Activated naive CD4-positive, alpha-beta T cell treated with anti-CD3 and anti-CD28 coated beads, Interleukin-2, amount 50 U/mL, for 72 hours (primary cell): ENCODE results near the gene PRRG4. TPM values are rescaled to one million over a fixed set of nuclear protein-coding genes. Genes with fewer than 3 reads are reported as not detected.
A peak's percentile ranks its signal among the peaks of the same experiment; 100 is the strongest.
"Not testable (repeated sequence)": the region's sequence is repeated elsewhere in the genome, so short reads cannot be mapped to it uniquely, and the experiment has no call there.

ENCODE experiments used
- ATAC-seq, 2 donors: fragments of 150-1000 bp; cut with Tn5 transposase; 2 replicates each; pipeline ENCODE4 v1.10.0; 2021; ENCODE audit warnings: mild to moderate bottlenecking in 2 of 2, moderate library complexity in 2 of 2
- DNase-seq, 2 donors: peaks; one replicate each; pipeline ENCODE4 v3.0.0; 2021 to 2022; ENCODE audit warnings: low spot score in 2 of 2
- H3K27ac Mint-ChIP-seq, 2 donors: one replicate each; pipeline ENCODE4 v1.8.0; 2022; ENCODE audit warnings: mild to moderate bottlenecking in 2 of 2, mixed read lengths in 2 of 2
- H3K36me3 Mint-ChIP-seq, 2 donors: one replicate each; pipeline ENCODE4 v1.8.0; 2022; ENCODE audit warnings: mixed read lengths in 2 of 2
- H3K9me3 Mint-ChIP-seq, 2 donors: one replicate each; pipeline ENCODE4 v1.8.0; 2022; ENCODE audit warnings: mixed read lengths in 2 of 2
- total RNA-seq, 2 donors: library from RNA; stranded (reverse); gene quantifications; one replicate each; pipeline ENCODE4 v1.2.3, GENCODE V29; 2022

The PRRG4 gene
- total RNA-seq = under 1 TPM; 0.32 to 0.39 TPM

DNA sequence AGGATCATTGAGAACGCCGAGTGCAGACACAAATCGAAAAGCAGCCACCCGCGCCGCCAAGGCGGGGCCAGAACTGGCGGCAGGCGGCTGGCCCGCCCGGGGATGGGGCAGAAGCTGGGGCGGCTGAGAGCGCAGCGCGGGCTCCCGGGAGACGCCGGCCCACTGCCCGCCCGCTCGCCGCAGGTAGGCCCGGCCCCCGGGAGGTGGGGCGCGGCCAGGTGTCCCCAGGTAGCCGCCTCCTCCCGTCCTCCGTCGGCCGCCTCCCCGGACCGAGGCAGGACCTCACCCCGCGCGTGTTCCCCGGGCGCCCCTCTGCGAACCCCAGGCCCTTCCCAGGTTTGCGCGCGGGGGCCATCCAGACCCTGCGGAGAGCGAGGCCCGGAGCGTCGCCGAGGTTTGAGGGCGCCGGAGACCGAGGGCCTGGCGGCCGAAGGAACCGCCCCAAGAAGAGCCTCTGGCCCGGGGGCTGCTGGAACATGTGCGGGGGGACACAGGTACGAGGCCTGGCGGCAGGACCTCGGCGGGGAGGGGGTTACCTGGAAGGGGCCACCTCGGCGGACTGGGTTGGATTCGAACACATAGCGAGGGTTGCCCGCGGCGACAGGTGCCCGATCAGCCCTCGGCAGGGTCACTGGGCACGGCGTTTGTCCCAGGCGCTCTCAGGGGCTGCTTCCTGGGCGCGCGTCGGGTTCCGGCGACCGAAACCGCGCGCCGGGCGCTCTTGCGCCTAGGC, at the start of gene PRRG4:
Gene PRRG4 (plus strand): TSS at position 248 of the 733 bp plus-strand sequence. CDS start 603 bp downstream, outside the sequence.
- peak within 1 kb of the TSS; percentile 74 to 91 for H3K27ac Mint-ChIP-seq
- H3K36me3 Mint-ChIP-seq = no peaks in the 10 kb centered on the region
- no peaks in the 10 kb centered on the region for H3K9me3 Mint-ChIP-seq
- DNase-seq (peak; percentile 60 to 70), ATAC-seq (peak; percentile 84 to 92)

- not testable (repeated sequence) for ATAC-seq, H3K36me3 Mint-ChIP-seq, H3K27ac Mint-ChIP-seq, H3K9me3 Mint-ChIP-seq, DNase-seq
These were observed 48.9 kb upstream of the PRRG4 start for GRCh38 chr11:32780839-32781238.

DNA sequence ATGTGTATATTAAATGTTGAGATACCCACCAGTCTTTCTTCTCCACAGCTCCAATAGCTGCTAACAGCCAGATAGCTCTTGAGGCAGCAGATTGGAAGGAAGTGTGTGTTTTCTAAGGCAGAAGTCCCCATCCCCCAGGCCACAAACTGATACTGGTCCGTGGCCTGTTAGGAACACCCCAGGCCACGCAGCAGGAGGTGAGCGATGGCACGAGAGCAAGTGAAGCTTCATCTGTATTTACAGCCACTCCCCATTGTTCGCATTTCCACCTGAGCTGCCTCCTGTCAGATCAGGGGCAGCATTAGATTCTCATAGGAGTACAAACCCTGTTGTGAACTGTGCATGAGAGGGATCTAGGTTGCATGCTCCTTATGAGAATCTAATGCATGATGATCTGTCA, 48.0 kb upstream of the PRRG4 start:
- ATAC-seq = no peak
- no peak for DNase-seq
- Mint-ChIP-seq H3K27ac (no peak overlapping the region), H3K9me3 (no peaks in the 10 kb centered on the region), H3K36me3 (no peaks in the 10 kb centered on the region)

GRCh38 chr11:32785262-32785661, 44.5 kb upstream of the PRRG4 start:
- no peaks in the 10 kb centered on the region for H3K36me3 Mint-ChIP-seq
- no peaks in the 10 kb centered on the region for H3K9me3 Mint-ChIP-seq
- ATAC-seq = no peak

GRCh38 chr11:32786811-32787210, 42.9 kb upstream of the PRRG4 start:
- H3K36me3 Mint-ChIP-seq = no peaks in the 10 kb centered on the region
- no peak for DNase-seq
- no peak for ATAC-seq
- H3K27ac Mint-ChIP-seq = no peak overlapping the region
- H3K9me3 Mint-ChIP-seq = no peaks in the 10 kb centered on the region

More at GRCh38 chr11:32785262-32785661, 44.5 kb upstream of the PRRG4 start:
- no peak overlapping the region for H3K27ac Mint-ChIP-seq
- DNase-seq = no peak

- ATAC-seq = no peak
- no peaks in the 10 kb centered on the region for H3K36me3 Mint-ChIP-seq
- H3K27ac Mint-ChIP-seq = no peak overlapping the region
- DNase-seq = no peak
- H3K9me3 Mint-ChIP-seq = no peaks in the 10 kb centered on the region
These were observed 38.8 kb upstream of the PRRG4 start for GRCh38 chr11:32790916-32791315.

DNA sequence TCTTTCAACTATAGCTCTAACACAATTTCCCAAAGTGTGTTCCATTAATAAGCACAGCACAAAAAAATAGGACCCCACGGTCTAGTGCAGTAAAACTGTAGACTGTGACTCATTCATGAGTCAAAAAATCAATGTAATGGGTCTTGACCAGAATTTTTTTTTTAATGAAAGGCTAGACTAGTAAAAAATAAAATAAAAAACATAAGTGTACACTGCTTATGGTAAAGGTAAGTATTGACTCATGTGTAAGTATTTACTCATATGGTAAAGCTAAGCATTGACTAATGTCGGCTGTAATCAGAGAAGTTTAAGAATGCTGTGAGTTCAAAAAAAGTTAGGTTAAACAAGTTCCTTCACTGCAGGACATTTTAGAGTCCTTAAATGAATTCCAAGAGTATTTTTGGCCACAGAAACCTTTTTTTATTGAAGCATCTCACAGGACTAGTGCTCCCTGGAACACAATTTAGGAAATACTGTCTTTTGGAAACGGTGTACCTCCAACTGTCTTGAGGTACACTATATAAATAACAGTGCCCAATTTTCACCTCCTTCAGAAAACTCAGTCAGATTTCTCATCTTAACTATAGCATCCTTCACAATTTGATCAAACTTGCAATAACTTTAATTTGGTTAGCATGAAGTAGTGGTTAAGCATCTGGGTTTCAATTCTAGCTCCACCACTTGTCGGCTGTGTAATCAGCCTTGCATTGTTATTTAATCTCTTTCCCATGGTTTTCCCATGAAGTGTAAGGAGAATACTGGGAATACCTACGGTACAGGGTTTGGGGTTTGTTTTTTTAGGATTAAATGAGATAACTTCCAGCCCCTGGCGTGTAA, 37.4 kb upstream of the PRRG4 start:
- DNase-seq = no peak
- H3K9me3 Mint-ChIP-seq = no peaks in the 10 kb centered on the region
- no peaks in the 10 kb centered on the region for H3K36me3 Mint-ChIP-seq
- ATAC-seq = peak in 1 of 2 donors; percentile 44
- H3K27ac Mint-ChIP-seq = no peak overlapping the region

- H3K9me3 Mint-ChIP-seq = no peaks in the 10 kb centered on the region
- DNase-seq = peak in 1 of 2 donors; percentile 71
- H3K36me3 Mint-ChIP-seq = no peaks in the 10 kb centered on the region
- no peak overlapping the region for H3K27ac Mint-ChIP-seq
- ATAC-seq = peak; percentile 59 to 67
These were observed 36.7 kb upstream of the PRRG4 start for GRCh38 chr11:32792948-32793475.

DNA sequence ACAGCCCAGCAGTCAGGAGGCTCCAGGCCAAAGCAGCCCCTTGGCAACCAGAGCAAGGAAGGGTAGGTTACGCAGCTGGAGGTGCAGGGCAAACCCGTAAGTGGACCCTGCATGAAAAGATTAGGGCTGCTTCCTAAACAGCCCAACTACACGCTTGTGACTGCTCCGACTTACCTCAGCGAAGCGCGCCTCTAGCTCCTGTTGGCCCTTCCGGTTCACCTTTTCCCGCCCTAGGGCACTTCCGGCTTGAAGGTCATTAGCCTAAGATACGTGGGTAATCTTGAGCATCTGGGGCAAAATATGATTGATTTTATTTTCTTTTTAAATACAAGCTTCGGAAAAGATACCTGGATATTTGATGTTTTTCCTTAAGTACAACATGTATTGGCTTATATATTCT, 35.3 kb upstream of the PRRG4 start, which contains the start of gene CCDC73:
Gene CCDC73 (minus strand): TSS at position 224 of the 400 bp plus-strand sequence. CDS start 34,419 bp downstream, outside the sequence.
- no peak for DNase-seq
- Mint-ChIP-seq H3K9me3 (no peaks in the 10 kb centered on the region), H3K36me3 (no peaks in the 10 kb centered on the region), H3K27ac (no peak within 1 kb of the TSS)
- ATAC-seq = no peak

DNA sequence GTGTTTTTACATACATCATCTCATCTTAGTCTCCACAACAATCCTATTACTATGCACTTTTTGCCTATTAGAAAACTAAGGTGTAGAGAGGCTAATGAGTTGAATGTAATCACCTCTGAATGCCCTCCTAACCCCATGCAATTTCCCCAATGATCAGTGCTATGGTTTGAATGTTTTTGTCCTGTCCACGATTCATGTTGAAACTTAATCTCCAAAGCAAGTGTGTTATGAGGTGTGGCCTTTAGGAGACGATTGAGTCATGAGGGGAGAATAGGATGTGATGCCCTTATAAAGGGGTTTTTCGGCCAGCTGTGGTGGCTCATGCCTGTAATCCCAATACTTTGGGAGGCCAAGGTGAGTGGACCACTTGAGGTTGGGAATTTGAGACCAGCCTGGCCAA, 33.3 kb upstream of the PRRG4 start:
- no peak overlapping the region for H3K27ac Mint-ChIP-seq
- DNase-seq = no peak
- ATAC-seq = peak; percentile 50 to 67
- no peaks in the 10 kb centered on the region for H3K36me3 Mint-ChIP-seq
- H3K9me3 Mint-ChIP-seq = no peaks in the 10 kb centered on the region

DNA sequence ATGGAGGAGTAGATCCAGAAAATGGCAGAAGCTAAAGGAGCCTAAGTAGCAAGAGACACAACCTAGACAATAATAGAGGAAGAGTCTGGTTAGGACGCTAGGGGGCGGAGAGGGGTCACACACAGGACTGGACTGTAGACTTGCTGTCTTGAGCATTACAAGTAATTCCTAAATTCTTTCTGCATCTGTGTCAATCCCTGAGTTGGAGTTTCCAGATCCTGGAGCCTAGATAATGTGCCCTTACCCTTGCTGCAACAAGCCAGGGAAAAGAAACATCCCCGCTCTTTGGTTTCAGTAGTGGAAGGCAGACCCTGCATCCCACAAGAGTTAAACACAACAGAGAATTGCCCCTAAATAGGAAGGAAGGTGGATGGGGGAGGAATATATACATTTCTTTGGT, 20.4 kb upstream of the PRRG4 start:
- no peak overlapping the region for H3K27ac Mint-ChIP-seq
- ATAC-seq = peak; percentile 81 to 86
- peak in 1 of 2 donors; percentile 66 for DNase-seq
- H3K36me3 Mint-ChIP-seq = no peaks in the 10 kb centered on the region
- no peaks in the 10 kb centered on the region for H3K9me3 Mint-ChIP-seq

GRCh38 chr11:32817181-32817851, 12.4 kb upstream of the PRRG4 start:
- peak; percentile 78 to 89 for ATAC-seq
- Mint-ChIP-seq H3K36me3 (peaks cover 0 to under 1% of the 10 kb centered on the region in 2 donors), H3K27ac (no peak overlapping the region), H3K9me3 (no peaks in the 10 kb centered on the region)
- no peak for DNase-seq

DNA sequence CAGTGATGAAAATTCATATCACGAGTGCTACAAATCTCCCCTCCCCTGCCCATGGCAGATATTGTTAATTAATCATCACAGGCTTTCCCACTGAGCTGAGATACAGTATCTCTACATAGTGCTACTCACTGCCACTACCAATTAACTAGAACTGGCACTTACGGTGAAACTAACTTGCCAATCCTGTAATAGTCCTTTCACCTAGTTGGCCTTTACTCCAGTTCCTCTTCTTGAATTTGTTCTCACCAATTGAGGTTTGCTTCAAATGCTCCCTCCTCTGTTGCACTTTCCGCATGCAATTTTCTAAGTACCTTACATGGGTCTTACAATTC, 11.9 kb upstream of the PRRG4 start:
- no peak for DNase-seq
- ATAC-seq = peak in 1 of 2 donors; percentile 78
- H3K36me3 Mint-ChIP-seq = peaks cover 0 to 5% of the 10 kb centered on the region in 2 donors

GRCh38 chr11:32819187-32819586, 10.5 kb upstream of the PRRG4 start:
- no peak for DNase-seq
- no peaks in the 10 kb centered on the region for H3K9me3 Mint-ChIP-seq
- peaks cover 0 to 7% of the 10 kb centered on the region in 2 donors for H3K36me3 Mint-ChIP-seq
- ATAC-seq = no peak
- no peak overlapping the region for H3K27ac Mint-ChIP-seq

More for the DNA sequence above, 11.9 kb upstream of the PRRG4 start:
- H3K9me3 Mint-ChIP-seq = no peaks in the 10 kb centered on the region
- H3K27ac Mint-ChIP-seq = no peak overlapping the region

GRCh38 chr11:32820497-32820896, 9.2 kb upstream of the PRRG4 start:
- ATAC-seq (peak in 1 of 2 donors; percentile 47), DNase-seq (no peak)
- H3K36me3 Mint-ChIP-seq = peaks cover 0 to 7% of the 10 kb centered on the region in 2 donors
- H3K9me3 Mint-ChIP-seq = no peaks in the 10 kb centered on the region
- peak overlapping the region in 1 of 2 donors; percentile 10 for H3K27ac Mint-ChIP-seq

DNA sequence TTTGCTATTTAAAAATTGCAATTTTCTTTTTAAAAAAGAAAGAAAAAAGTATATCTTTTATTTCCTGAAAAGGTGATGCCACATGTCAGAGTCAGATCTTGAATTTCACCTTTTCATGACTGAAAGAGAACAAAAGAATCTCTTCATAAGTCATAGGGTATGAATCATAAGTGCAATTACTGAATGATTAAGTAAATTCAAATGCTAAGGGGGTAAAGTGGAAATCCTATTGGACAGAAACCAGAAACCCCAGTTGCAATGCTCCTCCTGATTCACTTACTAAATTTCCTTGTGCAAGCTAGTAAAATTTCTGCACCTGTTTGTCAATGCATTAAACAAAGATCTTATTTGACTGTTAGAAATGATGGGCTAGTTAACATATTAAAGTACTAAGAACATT, 8.2 kb upstream of the PRRG4 start:
- peaks cover 0 to 7% of the 10 kb centered on the region in 2 donors for H3K36me3 Mint-ChIP-seq
- peak; percentile 66 to 86 for ATAC-seq
- DNase-seq = no peak
- no peaks in the 10 kb centered on the region for H3K9me3 Mint-ChIP-seq
- H3K27ac Mint-ChIP-seq = no peak overlapping the region
